Measurements from ENCODE around the gene NBEAL2. TPM values are rescaled to one million over a fixed set of nuclear protein-coding genes. Genes with fewer than 3 reads are reported as not detected.

Gene NBEAL2
- total and polyA plus RNA-seq, 11 donors = 8.1 to 45.7 (median 13.1) TPM

DNA sequence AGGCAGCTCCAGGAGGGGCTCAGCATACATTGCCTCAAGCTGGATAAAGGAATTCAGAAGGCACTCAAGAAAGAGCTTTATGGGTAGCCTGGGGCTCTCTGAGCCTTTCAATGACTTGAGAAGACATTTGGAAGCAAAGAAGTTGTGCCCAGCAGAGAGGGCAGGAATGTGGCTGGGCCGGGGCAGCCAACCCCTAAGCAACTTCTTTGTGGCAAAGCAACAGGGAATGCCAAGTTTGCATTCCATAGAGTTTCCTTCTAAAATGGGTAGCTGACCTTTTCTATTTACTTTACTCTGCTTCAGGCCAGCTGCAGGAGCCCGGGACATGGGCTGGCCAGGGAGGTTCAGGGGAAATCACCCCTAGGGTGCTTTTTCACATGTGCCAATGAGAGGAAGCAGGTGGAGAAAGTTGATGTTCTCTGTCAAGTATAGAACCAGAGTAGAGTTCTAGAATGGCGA is 48.5 kb upstream of the NBEAL2 start:
- H3K4me1 ChIP-seq = peaks cover 26 to 100% (median 98%) of the 10 kb centered on the region in 12 donors
- DNase-seq (no peak), ATAC-seq (no peak)
- H3K36me3 ChIP-seq = peaks cover 0 to 16% (median 1%) of the 10 kb centered on the region in 9 donors
- H3K27me3 ChIP-seq = no peaks in the 10 kb centered on the region
- WGBS, 4 donors = 64 to 79% (median 68%) methylated on average over 3 of the region's 3 CpGs
- no peaks in the 10 kb centered on the region for H3K9me3 ChIP-seq
- H3K4me3 ChIP-seq = no peak overlapping the region
- intact Hi-C loops (cut with DNase I) = loop anchor here in 3 of 10 donors (2.0 to 5.0 kb wide), 2 partner anchors 46 kb away; partner anchors contain the start of genes CCDC12 (in 3 of the 3) and NBEAL2 (in 2 of the 3)
- H3K27ac ChIP-seq = peak overlapping the region; percentile 44 to 94 (median 85)
- no peak for TF ChIP-seq POLR2A (IDR thresholded peaks at IDR 0.05)
- TF ChIP-seq, protein P1, sequence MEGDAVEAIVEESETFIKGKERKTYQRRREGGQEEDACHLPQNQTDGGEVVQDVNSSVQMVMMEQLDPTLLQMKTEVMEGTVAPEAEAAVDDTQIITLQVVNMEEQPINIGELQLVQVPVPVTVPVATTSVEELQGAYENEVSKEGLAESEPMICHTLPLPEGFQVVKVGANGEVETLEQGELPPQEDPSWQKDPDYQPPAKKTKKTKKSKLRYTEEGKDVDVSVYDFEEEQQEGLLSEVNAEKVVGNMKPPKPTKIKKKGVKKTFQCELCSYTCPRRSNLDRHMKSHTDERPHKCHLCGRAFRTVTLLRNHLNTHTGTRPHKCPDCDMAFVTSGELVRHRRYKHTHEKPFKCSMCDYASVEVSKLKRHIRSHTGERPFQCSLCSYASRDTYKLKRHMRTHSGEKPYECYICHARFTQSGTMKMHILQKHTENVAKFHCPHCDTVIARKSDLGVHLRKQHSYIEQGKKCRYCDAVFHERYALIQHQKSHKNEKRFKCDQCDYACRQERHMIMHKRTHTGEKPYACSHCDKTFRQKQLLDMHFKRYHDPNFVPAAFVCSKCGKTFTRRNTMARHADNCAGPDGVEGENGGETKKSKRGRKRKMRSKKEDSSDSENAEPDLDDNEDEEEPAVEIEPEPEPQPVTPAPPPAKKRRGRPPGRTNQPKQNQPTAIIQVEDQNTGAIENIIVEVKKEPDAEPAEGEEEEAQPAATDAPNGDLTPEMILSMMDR (IDR thresholded peaks at IDR 0.05) = no peak

DNA sequence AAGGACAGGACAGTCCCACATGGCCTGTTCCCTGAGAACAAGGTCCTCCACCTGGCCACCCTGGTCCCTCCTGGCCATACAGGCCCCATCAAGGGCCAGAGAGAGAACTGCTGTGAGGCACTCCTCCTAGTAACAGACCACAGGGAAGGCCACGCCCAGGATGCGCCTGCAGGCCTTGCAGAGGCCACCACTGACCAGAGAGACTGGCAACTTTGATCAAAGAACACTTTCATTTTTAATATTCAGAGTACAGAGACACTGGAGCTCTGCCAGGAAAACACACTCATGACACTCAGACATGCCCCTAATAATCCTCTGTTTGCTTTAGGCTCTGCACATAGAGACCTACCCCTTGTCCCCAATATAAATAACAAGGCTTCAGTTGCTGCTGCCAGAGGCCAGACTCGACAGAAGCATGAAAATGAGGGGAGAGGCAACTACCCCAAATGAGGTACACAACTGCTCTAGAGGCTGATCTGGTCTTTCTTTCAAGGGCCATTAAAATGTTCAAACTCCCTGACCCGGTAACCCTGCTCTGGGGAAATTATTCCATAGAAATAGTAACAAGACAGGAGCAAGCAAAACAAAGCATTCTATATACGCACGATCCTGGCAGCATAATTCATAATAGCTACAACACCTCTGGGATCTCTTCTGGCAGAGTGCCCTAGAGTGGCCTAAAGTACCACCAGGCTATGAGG is 47.7 kb upstream of the NBEAL2 start:
- DNase-seq (peak; percentile 57 to 86 (median 77)), ATAC-seq (peak in 1 of 4 donors; percentile 7)
- no peaks in the 10 kb centered on the region for H3K27me3 ChIP-seq
- H3K4me3 ChIP-seq = no peak overlapping the region
- TF ChIP-seq, protein P1 (IDR thresholded peaks at IDR 0.05) = no peak
- TF ChIP-seq POLR2A (IDR thresholded peaks at IDR 0.05) = no peak
- peak overlapping the region; percentile 26 to 94 (median 85) for H3K27ac ChIP-seq
- intact Hi-C loops (cut with DNase I) = loop anchor here in 4 of 10 donors (2.0 to 5.0 kb wide), 2 partner anchors 45 to 46 kb away; partner anchors contain the start of genes CCDC12 (in 4 of the 4) and NBEAL2 (in 2 of the 4)
- peaks cover 0 to 16% (median 6%) of the 10 kb centered on the region in 9 donors for H3K36me3 ChIP-seq
- 12 to 28% (median 22%) methylated on average over 6 of the region's 6 CpGs for WGBS, 4 donors
- peaks cover 23 to 100% (median 98%) of the 10 kb centered on the region in 12 donors for H3K4me1 ChIP-seq
- H3K9me3 ChIP-seq = no peaks in the 10 kb centered on the region

DNA sequence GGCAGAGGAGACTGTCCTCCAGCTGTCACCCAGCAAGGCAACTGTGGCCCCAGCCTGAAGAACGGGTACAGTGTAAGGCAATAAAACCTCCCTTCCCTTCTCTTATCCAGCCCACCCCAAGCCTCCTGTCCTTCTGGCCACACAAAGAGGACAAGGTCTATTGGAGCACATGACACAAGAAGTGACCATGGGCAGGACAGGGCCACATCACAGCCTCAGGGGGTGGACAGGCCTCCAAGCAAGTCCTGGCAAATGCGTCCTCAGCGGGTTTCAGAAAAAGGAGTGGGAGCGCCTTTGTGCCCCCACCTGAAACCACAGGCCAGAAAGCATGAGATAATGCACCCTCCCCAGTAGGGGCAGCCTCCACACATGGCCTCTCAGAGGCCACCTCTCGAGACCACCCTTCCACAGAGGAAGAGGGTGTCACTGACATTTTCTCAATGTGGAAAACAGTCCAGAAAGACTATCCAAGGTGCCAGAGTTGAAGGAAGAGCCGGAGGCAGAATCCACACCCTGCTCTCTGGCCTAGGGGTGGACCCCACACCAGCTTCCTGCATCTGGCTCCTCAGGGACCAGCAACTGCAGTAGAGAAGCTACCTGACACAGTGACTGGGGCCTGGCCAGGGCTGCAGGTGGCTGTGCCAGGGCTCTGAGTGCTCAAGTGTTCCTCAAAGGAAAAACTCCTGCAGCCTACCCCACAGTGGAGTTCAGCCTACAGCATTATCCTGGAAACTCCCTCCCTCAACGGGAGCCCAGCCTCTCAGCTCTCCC is 46.8 kb upstream of the NBEAL2 start:
- Histone ChIP-seq H3K9me3 (no peaks in the 10 kb centered on the region), H3K4me3 (no peak overlapping the region), H3K27me3 (no peaks in the 10 kb centered on the region), H3K27ac (peak overlapping the region; percentile 26 to 94 (median 85)), H3K4me1 (peaks cover 23 to 100% (median 96%) of the 10 kb centered on the region in 12 donors), H3K36me3 (peaks cover 0 to 21% (median 11%) of the 10 kb centered on the region in 9 donors)
- 56 to 68% (median 57%) methylated on average over 7 of the region's 7 CpGs for WGBS, 4 donors
- TF ChIP-seq POLR2A (IDR thresholded peaks at IDR 0.05) = no peak
- TF ChIP-seq, protein P1 (IDR thresholded peaks at IDR 0.05) = no peak
- intact Hi-C loops (cut with DNase I) = loop anchor here in 3 of 10 donors (2.0 to 5.0 kb wide), 2 partner anchors 44 to 45 kb away; partner anchors contain the start of genes CCDC12 (in 3 of the 3) and NBEAL2 (in 2 of the 3)
- DNase-seq (peak in 1 of 5 donors; percentile 39), ATAC-seq (no peak)
